H1 (cell line): Measurements from ENCODE around the gene GLRX3. TPM values are rescaled to one million over a fixed set of nuclear protein-coding genes. Genes with fewer than 3 reads are reported as not detected.

Experiments used
- CTCF ChIA-PET: fragments of 300-600 bp; sonication (Branson Sonifier 250); formaldehyde crosslinking; loops from one replicate; lab custom pipeline; 2021; ENCODE audit not compliant: partially characterized antibody; lab: Charles Lee
- POLR2A ChIA-PET: fragments of 300-600 bp; sonication (Branson Sonifier 250); formaldehyde crosslinking; loops from one replicate; lab custom pipeline; 2021; ENCODE audit warnings: inconsistent platforms; ENCODE audit not compliant: partially characterized antibody; lab: Charles Lee
- DNase-seq, 2 experiments: peaks; one replicate each; pipeline versions ENCODE4 v3.0.0 to v3.0.0-alpha.2; 2010 to 2022; ENCODE audit warnings: low spot score in 2 of 2, low read depth in 1 of 2, mixed read lengths in 1 of 2
- FAIRE-seq: peaks from 2 replicates; lab custom pipeline; 2011; peaks lifted over from hg19 to GRCh38; lab: Jason Lieb, UNC
- H2AFZ ChIP-seq: 2 replicates; pipeline ENCODE4 v1.8.1; 2012; ENCODE audit warnings: low read length, inconsistent platforms
- H2AK5ac ChIP-seq: 2 replicates; pipeline ENCODE4 v1.6.1; 2013; ENCODE audit warnings: low read depth, low read length
- H2BK120ac ChIP-seq: replicated peaks from 2 replicates; pipeline ENCODE3; 2013; ENCODE audit warnings: low read depth, low read length, inconsistent platforms
- H2BK12ac ChIP-seq: 2 replicates; pipeline ENCODE4 v1.6.1; 2013; ENCODE audit warnings: low read depth, low read length
- H2BK15ac ChIP-seq: 2 replicates; pipeline ENCODE4 v1.6.1; 2013; ENCODE audit warnings: low read length
- H2BK20ac ChIP-seq: 2 replicates; pipeline ENCODE4 v1.6.1; 2013; ENCODE audit warnings: low read length
- H2BK5ac ChIP-seq: 2 replicates; pipeline ENCODE4 v1.6.1; 2013; ENCODE audit warnings: low read depth, low read length
- H3K14ac ChIP-seq: 2 replicates; pipeline ENCODE4 v1.6.1; 2013; ENCODE audit warnings: inconsistent platforms; ENCODE audit not compliant: insufficient read length
- H3K18ac ChIP-seq: 2 replicates; pipeline ENCODE4 v1.6.1; 2013; ENCODE audit warnings: low read length; ENCODE audit errors: extremely low read depth
- H3K23ac ChIP-seq: 2 replicates; pipeline ENCODE4 v1.6.1; 2013; ENCODE audit warnings: inconsistent platforms; ENCODE audit not compliant: insufficient read length
- H3K23me2 ChIP-seq: 2 replicates; pipeline ENCODE4 v1.6.1; 2013; ENCODE audit warnings: low read depth, low read length
- H3K27ac ChIP-seq: 2 replicates; pipeline ENCODE4 v1.6.1; 2011; ENCODE audit warnings: low read depth, low read length, inconsistent platforms
- H3K27me3 ChIP-seq, 4 experiments: replicated peaks in 1 of 4; 1 replicate in 1 of 4; 2 replicates in 3 of 4; pipeline versions ENCODE4 v1.6.1 to v1.8.1; 2011 to 2013; ENCODE audit warnings: low read length in 3 of 4, mild to moderate bottlenecking in 3 of 4, inconsistent platforms in 2 of 4, mixed read lengths in 2 of 4, moderate library complexity in 1 of 4; ENCODE audit not compliant: control insufficient read depth in 3 of 4, insufficient read depth in 3 of 4; ENCODE audit errors: extremely low read depth in 1 of 4
- H3K36me3 ChIP-seq, 4 experiments: 2 replicates each; pipeline versions ENCODE4 v1.6.1 to v1.8.1; 2011 to 2013; ENCODE audit warnings: mild to moderate bottlenecking in 4 of 4, low read length in 3 of 4, moderate library complexity in 2 of 4, control low read depth in 1 of 4, inconsistent platforms in 1 of 4; ENCODE audit not compliant: insufficient read depth in 4 of 4, control insufficient read depth in 2 of 4
- H3K4ac ChIP-seq: replicated peaks from 2 replicates; pipeline ENCODE3; 2013; ENCODE audit warnings: low read length, low read depth, mixed read lengths, inconsistent platforms; ENCODE audit not compliant: insufficient read length
- H3K4me1 ChIP-seq, 4 experiments: replicated peaks in 1 of 4; 1 replicate in 1 of 4; 2 replicates in 3 of 4; pipeline versions ENCODE4 v1.6.1 to v1.8.1; 2011 to 2013; ENCODE audit warnings: low read length in 3 of 4, inconsistent platforms in 2 of 4, mixed read lengths in 1 of 4; ENCODE audit not compliant: insufficient read depth in 4 of 4, control insufficient read depth in 3 of 4
- H3K4me2 ChIP-seq, 2 experiments: 2 replicates each; pipeline versions ENCODE4 v1.6.1 to v1.8.1; 2011 to 2013; ENCODE audit warnings: low read depth in 2 of 2, low read length in 2 of 2, control low read depth in 1 of 2, inconsistent platforms in 1 of 2, mild to moderate bottlenecking in 1 of 2; ENCODE audit not compliant: insufficient read depth in 1 of 2
- H3K4me3 ChIP-seq, 4 experiments: fragments of 200-600, 300-600 bp in 1 of 4; sonication (generic), shearing (Covaris generic), sonication (Bioruptor Twin) in 1 of 4; 2 replicates each; pipeline versions ENCODE4 v1.5.1 to v1.8.1; 2011 to 2016; ENCODE audit warnings: low read length in 4 of 4, low read depth in 3 of 4, control low read depth in 2 of 4, inconsistent platforms in 2 of 4, mild to moderate bottlenecking in 2 of 4, mixed read lengths in 1 of 4, moderate library complexity in 1 of 4; ENCODE audit not compliant: insufficient read depth in 2 of 4; ENCODE audit errors: extremely low read depth in 1 of 4
- H3K56ac ChIP-seq: replicated peaks from 2 replicates; pipeline ENCODE3; 2013; ENCODE audit warnings: low read depth, mild to moderate bottlenecking, mixed read lengths, low read length, inconsistent platforms; ENCODE audit not compliant: insufficient read length
- H3K79me1 ChIP-seq: 2 replicates; pipeline ENCODE4 v1.6.1; 2013; ENCODE audit warnings: low read depth, low read length, control low read depth
- H3K79me2 ChIP-seq, 2 experiments: 2 replicates each; pipeline versions ENCODE4 v1.6.1 to v1.8.1; 2012 to 2013; ENCODE audit warnings: low read length in 2 of 2, mild to moderate bottlenecking in 2 of 2, inconsistent platforms in 1 of 2; ENCODE audit not compliant: insufficient read depth in 2 of 2, control insufficient read depth in 1 of 2
- H3K9ac ChIP-seq, 4 experiments: replicated peaks in 1 of 4; 1 replicate in 1 of 4; 2 replicates in 3 of 4; pipeline versions ENCODE4 v1.6.1 to v1.8.1; 2011 to 2013; ENCODE audit warnings: low read depth in 3 of 4, low read length in 3 of 4, control low read depth in 2 of 4, mild to moderate bottlenecking in 2 of 4, moderate library complexity in 2 of 4, inconsistent platforms in 1 of 4; ENCODE audit errors: extremely low read depth in 1 of 4
- H3K9me3 ChIP-seq, 2 experiments: 2 replicates each; pipeline versions ENCODE4 v1.6.1 to v1.8.1; 2012 to 2013; ENCODE audit warnings: mild to moderate bottlenecking in 2 of 2, moderate library complexity in 2 of 2, control low read depth in 1 of 2, inconsistent platforms in 1 of 2, low read depth in 1 of 2, low read length in 1 of 2, mixed read lengths in 1 of 2; ENCODE audit not compliant: insufficient read depth in 2 of 2
- H4K20me1 ChIP-seq, 2 experiments: replicated peaks in 1 of 2; 2 replicates each; pipeline versions ENCODE3 to v1.8.1; 2011 to 2013; ENCODE audit warnings: inconsistent platforms in 2 of 2, low read length in 2 of 2, mild to moderate bottlenecking in 1 of 2; ENCODE audit not compliant: insufficient read depth in 2 of 2, control insufficient read depth in 1 of 2
- H4K5ac ChIP-seq: 2 replicates; pipeline ENCODE4 v1.6.1; 2013; ENCODE audit warnings: low read length, low read depth, mixed read lengths, inconsistent platforms; ENCODE audit not compliant: insufficient read length
- H4K8ac ChIP-seq: 2 replicates; pipeline ENCODE4 v1.8.0; 2013; ENCODE audit warnings: mild to moderate bottlenecking, moderate library complexity, low read length, inconsistent platforms; ENCODE audit not compliant: insufficient read depth; ENCODE audit errors: extremely low read depth
- H4K91ac ChIP-seq: replicated peaks from 2 replicates; pipeline ENCODE3; 2013; ENCODE audit warnings: low read length, mixed read lengths, inconsistent platforms; ENCODE audit not compliant: insufficient read length
- BRCA1 ChIP-seq: IDR thresholded peaks from 2 replicates; pipeline ENCODE4 v1.6.1; 2012; ENCODE audit warnings: low read depth, low read length, improper control_type of control experiment
- EP300 ChIP-seq, 2 experiments: IDR thresholded peaks; 1 replicate in 1 of 2; 2 replicates in 1 of 2; pipeline ENCODE4 v1.6.1; 2011 to 2012; ENCODE audit warnings: low read depth in 2 of 2, low read length in 2 of 2, mild to moderate bottlenecking in 2 of 2, borderline replicate concordance in 1 of 2, inconsistent platforms in 1 of 2, moderate library complexity in 1 of 2
- FOSL1 ChIP-seq: IDR thresholded peaks from 2 replicates; pipeline ENCODE4 v1.6.1; 2011; ENCODE audit warnings: mild to moderate bottlenecking, low read depth, low read length, moderate library complexity; ENCODE audit not compliant: insufficient read depth
- GABPA ChIP-seq: IDR thresholded peaks from 2 replicates; pipeline ENCODE4 v1.6.1; 2011; ENCODE audit warnings: mild to moderate bottlenecking, low read length, moderate library complexity, borderline replicate concordance; ENCODE audit not compliant: insufficient read depth
- HDAC6 ChIP-seq: IDR thresholded peaks from one replicate; pipeline ENCODE4 v1.7.1; 2012; ENCODE audit warnings: low read depth, mild to moderate bottlenecking, inconsistent platforms, low read length, moderate library complexity
- JUND ChIP-seq: IDR thresholded peaks from 2 replicates; pipeline ENCODE4 v1.6.1; 2011; ENCODE audit warnings: mild to moderate bottlenecking, improper control_type of control experiment, low read length
- MAFK ChIP-seq: IDR thresholded peaks from 2 replicates; pipeline ENCODE4 v1.6.1; 2012; ENCODE audit warnings: low read depth, mild to moderate bottlenecking, improper control_type of control experiment, low read length
- NANOG ChIP-seq: IDR thresholded peaks from 2 replicates; pipeline ENCODE4 v1.6.1; 2011; ENCODE audit warnings: low read length, low read depth, mild to moderate bottlenecking, inconsistent platforms; ENCODE audit not compliant: insufficient read depth, poor library complexity, severe bottlenecking
- POLR2AphosphoS5 ChIP-seq: IDR thresholded peaks from 2 replicates; pipeline ENCODE4 v1.6.1; 2011; ENCODE audit warnings: low read depth, low read length
- RAD21 ChIP-seq, 2 experiments: IDR thresholded peaks in 1 of 2; conservative IDR thresholded peaks in 1 of 2; 2 replicates each; pipeline ENCODE4 v1.6.1; 2011; ENCODE audit warnings: low read depth in 2 of 2, low read length in 2 of 2, improper control_type of control experiment in 1 of 2, inconsistent platforms in 1 of 2, mild to moderate bottlenecking in 1 of 2, moderate library complexity in 1 of 2
- SP1 ChIP-seq: IDR thresholded peaks from 2 replicates; pipeline ENCODE4 v1.6.1; 2011; ENCODE audit warnings: low read depth, low read length
- TBP ChIP-seq: IDR thresholded peaks from 2 replicates; pipeline ENCODE4 v1.6.1; 2011; ENCODE audit warnings: low read depth, low read length, improper control_type of control experiment
- whole genome bisulfite sequencing, 2 experiments: shearing (Covaris generic) in 1 of 2; methylation state at CpG; one replicate each; pipeline versions ENCODE4 v1.1.6 to v1.1.7; 2013 to 2015; ENCODE audit warnings: low lambda C conversion rate in 2 of 2, mixed read lengths in 2 of 2, inconsistent platforms in 1 of 2, low coverage in 1 of 2, missing lambda C conversion rate in 1 of 2; ENCODE audit not compliant: insufficient replicate concordance in 2 of 2, insufficient coverage in 1 of 2, insufficient read length in 1 of 2; ENCODE audit errors: extremely low coverage in 1 of 2, missing lambda C conversion rate in 1 of 2; 5-methylcytosine and 5-hydroxymethylcytosine counted together
- polyA plus RNA-seq, 7 experiments: library from polyadenylated mRNA; depleted of rRNA in 3 of 7; stranded (reverse) in 5 of 7; unstranded in 2 of 7; fragments of >200 nt in 5 of 7; fragments of 200-250 nt in 2 of 7; gene quantifications; 1 replicate in 5 of 7; 2 replicates in 1 of 7; 4 replicates in 1 of 7; pipeline versions ENCODE4 v1.2.1 to v1.2.3, GENCODE V29; 2011 to 2013; ENCODE audit warnings: missing spikeins in 2 of 7, mixed read lengths in 2 of 7
- total RNA-seq: library from RNA; stranded (reverse); fragmentation: NEBNext Ultra II Directional; extraction: Animal tissue kit (Norgen Biotek cat#: 25700); gene quantifications from 2 replicates; pipeline ENCODE4 v1.2.1, GENCODE V29; 2021

The GLRX3 gene
- total and polyA plus RNA-seq, 2 of the 8 experiments (the other 6 are each of a cell fraction or from before 2014, with no cell fraction given), result 59.9 to 157 TPM

DNA sequence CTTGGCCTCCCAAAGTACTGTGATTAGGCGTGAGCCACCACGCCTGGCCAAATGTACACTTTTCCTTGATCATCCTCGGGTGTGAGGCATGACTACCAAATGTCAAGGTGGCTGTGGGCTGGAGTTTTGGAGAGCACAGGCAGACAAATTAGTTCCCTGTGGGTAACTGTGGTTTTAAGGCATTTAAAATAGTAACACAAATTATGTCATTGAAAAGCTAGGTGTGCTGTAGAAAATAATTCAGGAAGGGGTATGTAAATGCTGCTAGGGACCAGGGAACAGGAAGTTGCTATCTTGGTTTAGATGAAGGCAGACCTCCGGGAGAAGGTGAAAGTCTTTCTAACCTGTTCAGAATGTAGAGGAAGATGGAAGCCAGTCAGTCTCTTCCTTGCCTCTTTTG lies 9.9 kb downstream of the GLRX3 start:
- H4K20me1 ChIP-seq, result peaks cover 3 to 13% of the 10 kb centered on the region in 2 experiments
- no peak overlapping the region for H2BK20ac ChIP-seq
- no peak overlapping the region for H2AK5ac ChIP-seq
- H3K27ac ChIP-seq, result no peak overlapping the region
- no peak overlapping the region for H3K23ac ChIP-seq
- H3K4me1 ChIP-seq, result peaks cover 0 to 3% (median 0%) of the 10 kb centered on the region in 4 experiments; a peak in 3 of 7 replicates
- no peak overlapping the region for H2BK120ac ChIP-seq
- H3K9ac ChIP-seq, result no peak overlapping the region
- no peak for FAIRE-seq
- ChIA-PET CTCF (interaction anchor here (1.2 to 1.7 kb wide), 3 partner anchors 10 to 36 kb away, joined by 3 to 6 read pairs (median 3); partner anchors contain the start of gene GLRX3), POLR2A (interaction anchor here (1.5 kb wide), 1 partner anchor 36 kb away, joined by 3 read pairs; the partner anchor contains the start of gene C10orf143)
- no peak overlapping the region for H3K4me2 ChIP-seq
- 67% methylated on average over 4 of the region's 4 CpGs; no CpG with 5 or more reads in 1 of the 2 experiments for WGBS, 2 experiments
- no peak overlapping the region for H2BK12ac ChIP-seq
- DNase-seq, result no peak
- H3K27me3 ChIP-seq, result no peaks in the 10 kb centered on the region
- H3K18ac ChIP-seq, result no peak overlapping the region
- no peak overlapping the region for H4K91ac ChIP-seq
- 0 out of 2 replicates have a peak, but pooled peaks cover 3% of the 10 kb centered on the region for H3K23me2 ChIP-seq
- no peak overlapping the region for H2AFZ ChIP-seq
- H4K5ac ChIP-seq, result no peak overlapping the region
- H3K4me3 ChIP-seq, result no peak overlapping the region
- TF ChIP-seq SP1, result no peak
- TF ChIP-seq RAD21 (IDR thresholded peaks at IDR 0.05 in 1 of 2, conservative IDR thresholded peaks at IDR 0.05 in 1 of 2; ENCODE audit: low read depth in 2 of 2, low read length in 2 of 2), result no peak
- TF ChIP-seq MAFK, result no peak
- TF ChIP-seq HDAC6, result no peak
- no peak for TF ChIP-seq BRCA1
- TF ChIP-seq NANOG, result no peak
- TF ChIP-seq EP300 (IDR thresholded peaks at IDR 0.05; ENCODE audit: borderline replicate concordance in 1 of 2, low read depth in 2 of 2, low read length in 2 of 2), result no peak
- no peak for TF ChIP-seq GABPA
- no peak for TF ChIP-seq FOSL1
- TF ChIP-seq POLR2AphosphoS5, result no peak
- no peak for TF ChIP-seq JUND
- TF ChIP-seq TBP, result no peak
- H3K79me2 ChIP-seq, result peaks cover 9 to 89% of the 10 kb centered on the region in 2 experiments
- no peak overlapping the region for H3K56ac ChIP-seq
- H4K8ac ChIP-seq, result no peak overlapping the region
- no peak overlapping the region for H3K4ac ChIP-seq
- H3K36me3 ChIP-seq, result peaks cover 3 to 18% (median 7%) of the 10 kb centered on the region in 4 experiments; a peak in 6 of 8 replicates
- no peak overlapping the region for H3K14ac ChIP-seq
- no peaks in the 10 kb centered on the region for H3K9me3 ChIP-seq
- H3K79me1 ChIP-seq, result no peaks in the 10 kb centered on the region; the same call in 1 of the 2 replicates
- H2BK15ac ChIP-seq, result no peak overlapping the region
- H2BK5ac ChIP-seq, result no peak overlapping the region
